Measurements from ENCODE around the gene OARD1.

The OARD1 gene

GRCh38 chr6:41053041-41053440 lies 19.1 kb downstream of the OARD1 start, which contains the start of gene APOBEC2:
Gene APOBEC2, plus strand, starts transcription at chr6:41053202. Its CDS starts 146 bp downstream, at chr6:41053348.
- DNase-seq, result no peak
- intact Hi-C loops (cut with DNase I), result no loop called here

GRCh38 chr6:41051873-41052272 lies 20.3 kb downstream of the OARD1 start:
- no peak for DNase-seq
- intact Hi-C loops (cut with DNase I), result no loop called here

- DNase-seq, result no peak
- intact Hi-C loops (cut with DNase I), result no loop called here
Observed at GRCh38 chr6:41050536-41050935, 21.6 kb downstream of the OARD1 start.

- no peak for DNase-seq
- intact Hi-C loops (cut with DNase I), result no loop called here
Observed at GRCh38 chr6:41049955-41050354, 22.2 kb downstream of the OARD1 start.

GRCh38 chr6:41049521-41049920 lies 22.6 kb downstream of the OARD1 start:
- intact Hi-C loops (cut with DNase I), result no loop called here
- no peak for DNase-seq

- no peak for DNase-seq
- intact Hi-C loops (cut with DNase I), result no loop called here
Observed at GRCh38 chr6:41047745-41048732, 24.1 kb downstream of the OARD1 start.

- intact Hi-C loops (cut with DNase I), result no loop called here
Observed at GRCh38 chr6:41047306-41047705, 24.9 kb downstream of the OARD1 start.

GRCh38 chr6:41046084-41046483 lies 26.1 kb downstream of the OARD1 start:
- intact Hi-C loops (cut with DNase I), result no loop called here
- no peak for DNase-seq

More at GRCh38 chr6:41047306-41047705, 24.9 kb downstream of the OARD1 start:
- no peak for DNase-seq

- intact Hi-C loops (cut with DNase I), result no loop called here
- DNase-seq, result no peak
Observed at GRCh38 chr6:41045664-41046063, 26.5 kb downstream of the OARD1 start.

- no peak for DNase-seq
- intact Hi-C loops (cut with DNase I), result no loop called here
Observed at GRCh38 chr6:41043151-41043550, 29.0 kb downstream of the OARD1 start.

GRCh38 chr6:41042226-41043055 lies 29.7 kb downstream of the OARD1 start, which contains the start of gene TSPO2:
Gene TSPO2, plus strand, starts transcription at chr6:41042467. Its CDS starts 519 bp downstream, at chr6:41042986.
- DNase-seq, result no peak
- intact Hi-C loops (cut with DNase I), result no loop called here

- intact Hi-C loops (cut with DNase I), result no loop called here
- no peak for DNase-seq
Observed at GRCh38 chr6:41040940-41041536, 31.1 kb downstream of the OARD1 start.

- no peak for DNase-seq
- intact Hi-C loops (cut with DNase I), result no loop called here
Observed at GRCh38 chr6:41040101-41040939, 31.8 kb downstream of the OARD1 start.

GRCh38 chr6:41039060-41039998 lies 32.8 kb downstream of the OARD1 start, which contains the start of gene UNC5CL:
Gene UNC5CL, minus strand, starts transcription at chr6:41039221. Its CDS starts 4,147 bp downstream, at chr6:41035074.
- peak in 33 of 42 donors; percentile 9 to 70 (median 33) for DNase-seq

GRCh38 chr6:41038205-41038604 lies 34.0 kb downstream of the OARD1 start:
- DNase-seq, result no peak
- intact Hi-C loops (cut with DNase I), result no loop called here

More at GRCh38 chr6:41039060-41039998, 32.8 kb downstream of the OARD1 start, which contains the start of gene UNC5CL:
- intact Hi-C loops (cut with DNase I), result no loop called here

- DNase-seq, result peak in 13 of 42 donors; percentile 9 to 54 (median 25)
- intact Hi-C loops (cut with DNase I), result no loop called here
Observed at GRCh38 chr6:41037107-41037900, 34.9 kb downstream of the OARD1 start.
